ENCODE data around the gene PGM2L1. TPM values are rescaled to one million over a fixed set of nuclear protein-coding genes. Genes with fewer than 3 reads are reported as not detected.

The PGM2L1 gene
- total RNA-seq, 1 experiment from 2014 or later: 33.1 TPM

DNA sequence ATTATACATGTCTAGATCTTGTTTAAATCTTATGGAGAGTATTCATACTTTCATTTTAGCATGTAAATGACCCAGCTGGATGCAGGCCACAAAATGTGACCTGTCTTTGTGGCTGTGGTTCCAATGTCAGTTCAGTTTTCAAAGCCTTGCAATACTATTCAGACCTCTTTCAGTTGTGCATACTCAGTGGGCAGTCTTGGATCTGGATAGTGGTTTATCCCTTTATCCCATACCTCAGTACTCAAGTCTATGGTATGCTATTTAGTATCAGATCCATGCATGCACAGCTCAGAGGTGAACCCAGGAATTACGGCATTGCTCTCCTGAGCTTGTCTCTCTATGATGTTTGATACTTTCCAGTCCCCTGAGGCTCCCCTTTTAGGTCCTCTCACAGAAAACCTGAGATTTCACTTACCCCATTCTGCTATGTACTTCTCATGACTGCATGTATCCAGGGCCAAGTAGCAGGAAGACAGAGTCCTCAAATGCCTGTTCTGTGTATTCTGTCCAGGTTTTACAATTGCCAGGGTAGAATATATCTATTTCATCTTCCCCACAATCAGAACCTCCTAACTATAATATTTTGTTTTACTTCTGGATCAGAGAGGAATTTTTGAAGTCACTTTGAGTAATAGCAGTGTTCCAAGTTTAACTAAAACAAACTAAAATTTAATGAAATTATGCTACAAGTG lies 79.8 kb downstream of the PGM2L1 start:
- Histone ChIP-seq H3K27ac (ENCODE audit: low read length) (no peak overlapping the region), H3K4me1 (ENCODE audit: control insufficient read depth, insufficient read depth, low read length) (no peaks in the 10 kb centered on the region), H3K27me3 (ENCODE audit: control insufficient read depth, insufficient read depth, low read length) (no peaks in the 10 kb centered on the region; the same call in 1 of the 2 replicates), H3K36me3 (ENCODE audit: control insufficient read depth, insufficient read depth, low read length) (no peaks in the 10 kb centered on the region), H3K9me3 (ENCODE audit: control insufficient read depth, insufficient read depth, low read depth, low read length) (peaks cover 3% of the 10 kb centered on the region; the same call in 1 of the 2 replicates), H3K4me3 (ENCODE audit: low read depth in 2 of 2, low read length in 2 of 2) (no peak overlapping the region)
- POLR2A ChIA-PET: no interaction called here
- CTCF ChIA-PET: interaction anchor here (0.5 kb wide), 1 partner anchor 126 kb away, joined by 3 read pairs; no protein-coding TSS in a partner anchor
- no TSS peak for BruUV-seq (replicated peaks)
- in situ Hi-C loops (cut with HindIII; ENCODE audit: low pct_unique_long_range_greater_than_20kb, low sequenced_read_pairs): no loop called here
- intact Hi-C loops (cut with micrococcal nuclease; ENCODE audit: unreplicated experiment): no loop called here
- TF ChIP-seq SIN3A (IDR thresholded peaks at IDR 0.05; ENCODE audit: borderline replicate concordance, insufficient read depth, low read depth, low read length): no peak
- TF ChIP-seq REST (IDR thresholded peaks at IDR 0.05; ENCODE audit: insufficient read depth in 1 of 2, low read depth in 2 of 2, low read length in 1 of 2): no peak
- TF ChIP-seq POLR2AphosphoS5 (IDR thresholded peaks at IDR 0.05; ENCODE audit: low read depth, low read length): no peak
- TF ChIP-seq TCF7L2 (IDR thresholded peaks at IDR 0.05; ENCODE audit: low read depth, low read length): no peak
- no peak; the same call in 1 of the 2 replicates for TF ChIP-seq CTCF (IDR thresholded peaks at IDR 0.05)
- 0 out of 2 replicates have a peak, but pooled peaks have one; percentile 25 for ATAC-seq
- DNase-seq (ENCODE audit: low read depth, low spot score): no peak

GRCh38 chr11:74316772-74317505 lies 81.3 kb downstream of the PGM2L1 start:
- ChIA-PET POLR2A (no interaction called here), CTCF (no interaction called here)
- ATAC-seq (no peak), DNase-seq (ENCODE audit: low read depth, low spot score) (no peak)
- in situ Hi-C loops (cut with HindIII; ENCODE audit: low pct_unique_long_range_greater_than_20kb, low sequenced_read_pairs) (no loop called here), intact Hi-C loops (cut with micrococcal nuclease; ENCODE audit: unreplicated experiment) (no loop called here)
- BruUV-seq (replicated peaks): no TSS peak
- Histone ChIP-seq H3K4me1 (ENCODE audit: control insufficient read depth, insufficient read depth, low read length) (no peaks in the 10 kb centered on the region), H3K9me3 (ENCODE audit: control insufficient read depth, insufficient read depth, low read depth, low read length) (peaks cover 3% of the 10 kb centered on the region; the same call in 1 of the 2 replicates), H3K27ac (ENCODE audit: low read length) (no peak overlapping the region), H3K36me3 (ENCODE audit: control insufficient read depth, insufficient read depth, low read length) (no peaks in the 10 kb centered on the region), H3K27me3 (ENCODE audit: control insufficient read depth, insufficient read depth, low read length) (peaks cover 1% of the 10 kb centered on the region; the same call in 1 of the 2 replicates), H3K4me3 (ENCODE audit: low read depth in 2 of 2, low read length in 2 of 2) (no peak overlapping the region)
- no peak for TF ChIP-seq CTCF (IDR thresholded peaks at IDR 0.05)
- no peak for TF ChIP-seq REST (IDR thresholded peaks at IDR 0.05; ENCODE audit: insufficient read depth in 1 of 2, low read depth in 2 of 2, low read length in 1 of 2)
- no peak for TF ChIP-seq SIN3A (IDR thresholded peaks at IDR 0.05; ENCODE audit: borderline replicate concordance, insufficient read depth, low read depth, low read length)
- no peak for TF ChIP-seq TCF7L2 (IDR thresholded peaks at IDR 0.05; ENCODE audit: low read depth, low read length)
- TF ChIP-seq POLR2AphosphoS5 (IDR thresholded peaks at IDR 0.05; ENCODE audit: low read depth, low read length): no peak
